ENCODE results near the gene HTT. TPM values are rescaled to one million over a fixed set of nuclear protein-coding genes. Genes with fewer than 3 reads are reported as not detected.

Gene HTT

GRCh38 chr4:3292571-3293400 lies 218.3 kb downstream of the HTT start, which contains the start of gene RGS12:
Gene RGS12 (plus strand): TSS chr4:3293021. CDS start chr4:3316171, 23,150 bp downstream.
- peak within 1 kb of the TSS; percentile 58 for H3K4ac ChIP-seq (ENCODE audit: low read length)
- peak within 1 kb of the TSS; percentile 99 for H3K18ac ChIP-seq (ENCODE audit: low read length)
- DNase-seq (ENCODE audit: low spot score), result peak; percentile 89
- H2BK15ac ChIP-seq (ENCODE audit: low read length), result peak within 1 kb of the TSS; percentile 92
- no CpG with 5 or more reads among the region's 121 CpGs for WGBS, 2 donors (ENCODE audit: extremely low coverage in 2 of 2, insufficient read length in 2 of 2, insufficient replicate concordance in 1 of 2)
- no peak within 1 kb of the TSS for H2BK12ac ChIP-seq (ENCODE audit: low read length)
- peak within 1 kb of the TSS; percentile 84 for H2BK5ac ChIP-seq (ENCODE audit: low read length)
- peak within 1 kb of the TSS; percentile 100 for H2AK5ac ChIP-seq (ENCODE audit: low read depth, low read length)
- H3K4me3 ChIP-seq (ENCODE audit: low read length in 2 of 2), result peak within 1 kb of the TSS; percentile 94 to 96
- peaks cover 0 to 5% (median 0%) of the 10 kb centered on the region in 3 experiments for H3K27me3 ChIP-seq (ENCODE audit: control insufficient read depth in 3 of 3, insufficient read depth in 3 of 3, low read depth in 1 of 3, low read length in 3 of 3)
- peaks cover 0 to 3% of the 10 kb centered on the region in 2 donors for H3K36me3 ChIP-seq (replicated peaks in 1 of 2; ENCODE audit: control insufficient read depth in 2 of 2, insufficient read depth in 2 of 2, low read length in 2 of 2)
- peak within 1 kb of the TSS; percentile 66 for H4K8ac ChIP-seq (ENCODE audit: low read depth, low read length)
- H2BK120ac ChIP-seq (ENCODE audit: low read depth, low read length), result peak within 1 kb of the TSS; percentile 98
- H3K27ac ChIP-seq (replicated peaks; ENCODE audit: low read length), result peak within 1 kb of the TSS; percentile 91
- H3K14ac ChIP-seq (ENCODE audit: low read length), result peak within 1 kb of the TSS; percentile 82
- peak within 1 kb of the TSS; percentile 98 for H4K91ac ChIP-seq (ENCODE audit: low read depth, low read length, poor library complexity)
- H3K79me1 ChIP-seq (ENCODE audit: low read depth, low read length), result peaks cover 16% of the 10 kb centered on the region
- H3K23ac ChIP-seq (ENCODE audit: low read depth, low read length, poor library complexity), result peak within 1 kb of the TSS; percentile 95
- peak within 1 kb of the TSS; percentile 97 for H2AFZ ChIP-seq (ENCODE audit: low read length)
- peaks cover 14 to 25% of the 10 kb centered on the region in 2 donors for H3K4me1 ChIP-seq (ENCODE audit: control insufficient read depth in 2 of 2, insufficient read depth in 1 of 2, low read depth in 1 of 2, low read length in 2 of 2)
- H3K9ac ChIP-seq (ENCODE audit: low read depth, low read length, poor library complexity), result peak within 1 kb of the TSS; percentile 94
- H3K4me2 ChIP-seq (ENCODE audit: insufficient read depth, low read length, poor library complexity, severe bottlenecking), result peak within 1 kb of the TSS; percentile 99
- peaks cover 0 to 23% of the 10 kb centered on the region in 2 donors for H3K9me3 ChIP-seq (replicated peaks in 1 of 2; ENCODE audit: control insufficient read depth in 2 of 2, insufficient read depth in 1 of 2, low read depth in 1 of 2, low read length in 2 of 2)

Small RNA genes within 50 kb of the gene (small RNA-seq; reads per million reads assigned to genes)
- gene RF02134 (ENCODE audit: insufficient read depth) (not detected), gene RF02135 (ENCODE audit: insufficient read depth) (not detected), gene RNU6-204P (ENCODE audit: insufficient read depth) (not detected)
